GM18505 (cell line): ENCODE results near the gene JMJD1C.

Experiments used
- ATAC-seq: cut with Tn5 transposase; IDR thresholded peaks from one replicate; pipeline ENCODE4 v1.9.1; 2021; ENCODE audit not compliant: unreplicated experiment
- POLR2A ChIP-seq: IDR thresholded peaks from 4 replicates; pipeline ENCODE4 v1.6.1; 2011; ENCODE audit warnings: borderline replicate concordance; ENCODE audit not compliant: insufficient read depth, insufficient read length; ENCODE audit errors: extremely low read depth

Gene JMJD1C

DNA sequence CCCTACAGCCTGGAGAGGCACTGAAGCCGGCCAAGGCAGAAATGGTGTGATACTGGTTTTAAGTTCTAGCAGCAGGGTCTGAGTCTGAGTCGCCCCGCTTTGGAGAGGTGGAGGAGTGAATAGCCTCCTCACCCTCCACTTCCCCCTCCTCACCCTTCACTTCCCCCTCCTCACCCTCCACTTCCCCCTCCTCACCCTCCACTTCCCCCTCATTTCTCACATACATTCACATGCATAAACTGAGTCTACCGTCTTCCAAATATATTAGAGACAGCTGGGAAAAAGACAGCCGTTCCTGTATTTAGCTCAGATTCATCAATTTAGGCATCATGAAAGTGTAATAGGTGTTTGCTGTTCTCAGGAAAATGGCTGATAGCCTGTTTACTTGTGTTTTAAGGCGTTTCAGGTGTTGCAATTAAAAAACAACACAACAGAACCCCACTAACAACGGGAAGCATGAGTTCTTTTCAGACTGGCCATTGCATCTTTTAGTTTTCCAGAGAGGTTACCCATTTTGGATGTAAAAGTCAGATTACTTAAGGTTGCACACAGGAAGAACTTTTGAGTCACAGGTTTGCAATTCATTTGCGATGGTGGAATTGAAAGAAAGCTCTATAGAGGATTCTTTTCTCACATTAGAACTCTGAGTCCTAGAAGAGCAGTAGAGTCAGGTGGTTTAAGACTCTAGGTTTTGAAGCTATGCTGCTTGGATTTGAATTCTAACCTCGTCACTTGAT lies 331.8 kb downstream of the JMJD1C start:
- ATAC-seq, result no peak
- no peak for TF ChIP-seq POLR2A

DNA sequence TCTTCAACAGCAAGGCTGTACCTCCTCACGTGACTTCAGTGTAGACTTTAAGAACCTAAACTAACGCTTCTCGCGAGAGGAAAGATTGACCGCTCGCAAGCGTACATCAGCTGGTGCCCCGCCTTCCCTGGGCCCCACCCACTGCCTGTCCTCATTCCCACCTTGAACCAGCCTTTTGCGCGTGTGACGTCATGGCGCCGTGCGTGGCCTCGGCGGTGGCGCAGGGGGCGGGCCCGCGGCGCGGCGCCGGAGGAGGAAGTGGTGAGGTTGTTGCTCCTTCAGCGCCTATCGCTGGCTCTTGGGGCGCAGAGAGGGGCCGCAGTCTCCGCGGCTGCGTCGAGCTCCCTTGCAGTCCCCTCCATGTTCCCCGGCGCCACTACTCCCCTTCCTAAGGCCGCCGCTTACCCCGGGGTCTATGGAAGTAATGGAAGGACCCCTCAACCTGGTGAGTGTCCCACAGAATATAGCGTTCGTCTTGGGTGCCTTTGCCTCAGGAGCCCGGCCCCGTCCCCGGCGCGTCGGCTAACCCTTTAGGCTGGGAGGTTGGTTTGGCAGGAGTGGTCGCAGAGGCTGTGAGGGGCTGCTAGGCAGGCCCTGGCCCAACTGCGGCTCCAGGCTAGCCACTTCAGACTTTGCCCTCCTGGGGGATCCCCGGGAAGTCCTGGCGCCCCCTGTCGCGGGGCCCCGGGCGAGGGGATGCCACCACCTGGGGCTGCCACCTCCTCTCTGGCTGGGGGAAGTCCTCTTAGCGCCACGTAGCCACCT lies 332.5 kb downstream of the JMJD1C start, which contains the start of gene NRBF2:
NRBF2 (plus strand) TSS at position 273 of the 765 bp plus-strand sequence; CDS start at position 416, 143 bp downstream.
- peak; percentile 98 for TF ChIP-seq POLR2A
- peak; percentile 98 for ATAC-seq

DNA sequence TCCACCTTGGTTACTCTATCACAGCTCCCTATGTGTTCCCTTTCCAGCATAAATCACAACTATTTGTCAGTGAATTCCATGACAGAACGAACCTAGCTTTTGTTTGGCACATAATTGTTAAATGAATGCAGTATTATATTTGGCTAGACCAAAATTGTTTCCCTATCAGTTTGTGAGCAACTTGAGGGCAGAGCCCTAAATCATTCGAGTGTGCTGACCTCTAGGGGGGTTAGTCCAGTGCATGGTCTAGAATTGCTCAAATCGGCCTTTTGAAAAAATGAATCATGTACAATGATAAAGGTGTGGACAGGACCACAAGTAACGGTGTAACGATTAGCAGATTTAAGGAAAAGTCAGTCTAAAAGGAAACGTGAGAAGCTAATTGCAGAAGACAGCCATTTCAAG lies 333.1 kb downstream of the JMJD1C start:
- no peak for ATAC-seq
- TF ChIP-seq POLR2A, result no peak

DNA sequence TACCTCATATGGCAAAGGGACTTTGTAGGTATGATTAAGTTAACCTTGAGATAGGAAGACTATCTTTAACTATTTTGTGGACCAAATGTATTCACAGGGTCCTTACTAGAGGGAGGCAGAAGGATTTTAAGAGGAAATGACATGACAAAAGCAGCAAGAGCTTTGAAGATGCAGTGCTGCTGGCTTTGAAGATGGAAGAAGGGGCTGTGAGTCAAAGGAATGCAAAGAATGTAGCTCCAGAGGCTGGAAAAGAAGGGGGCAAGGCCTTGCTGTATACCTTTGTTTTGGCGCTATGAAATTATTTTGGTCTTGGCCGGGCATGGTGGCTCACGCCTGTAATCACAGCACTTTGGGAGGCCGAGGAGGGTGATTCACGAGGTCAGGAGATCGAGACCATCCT lies 335.9 kb downstream of the JMJD1C start:
- no peak for ATAC-seq
- no peak for TF ChIP-seq POLR2A

DNA sequence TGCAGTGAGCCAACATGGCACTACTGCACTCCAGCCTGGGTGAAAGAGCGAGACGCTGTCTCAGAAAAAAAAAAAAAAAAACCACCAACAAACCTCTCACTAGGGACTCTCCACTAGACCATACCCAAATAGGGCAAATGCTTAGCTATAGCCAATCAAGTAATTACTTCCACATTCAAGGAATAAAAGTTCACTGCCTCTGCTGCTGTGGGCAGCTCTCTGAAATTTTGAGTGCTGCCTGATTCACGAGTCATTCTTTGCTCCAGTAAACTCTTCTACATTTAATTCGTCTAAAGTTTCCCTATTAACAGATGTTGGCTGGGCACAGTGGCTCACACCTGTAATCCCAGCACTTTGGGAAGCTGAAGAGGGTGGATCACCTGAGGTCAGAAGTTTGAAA lies 337.3 kb downstream of the JMJD1C start:
- no peak for ATAC-seq
- TF ChIP-seq POLR2A, result no peak

DNA sequence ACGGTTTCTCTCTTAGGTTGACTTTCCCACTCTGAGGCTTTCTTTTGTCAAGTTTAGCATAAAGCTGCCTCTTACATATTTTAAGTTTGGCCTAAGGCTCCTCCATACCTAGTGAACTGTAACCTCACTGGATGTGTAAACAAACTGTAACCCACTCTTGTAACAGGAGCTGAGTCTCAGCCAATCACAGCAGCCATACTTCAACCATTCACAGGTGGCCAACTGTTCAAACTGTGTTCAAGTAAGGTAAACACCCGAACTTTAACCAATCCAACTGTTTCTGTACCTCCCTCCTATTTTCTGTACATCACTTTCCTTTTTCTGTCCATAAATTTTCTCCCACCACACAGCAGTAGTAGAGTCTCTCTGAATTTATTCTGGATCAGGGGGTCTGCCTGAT lies 340.3 kb downstream of the JMJD1C start:
- no peak for TF ChIP-seq POLR2A
- ATAC-seq, result no peak

DNA sequence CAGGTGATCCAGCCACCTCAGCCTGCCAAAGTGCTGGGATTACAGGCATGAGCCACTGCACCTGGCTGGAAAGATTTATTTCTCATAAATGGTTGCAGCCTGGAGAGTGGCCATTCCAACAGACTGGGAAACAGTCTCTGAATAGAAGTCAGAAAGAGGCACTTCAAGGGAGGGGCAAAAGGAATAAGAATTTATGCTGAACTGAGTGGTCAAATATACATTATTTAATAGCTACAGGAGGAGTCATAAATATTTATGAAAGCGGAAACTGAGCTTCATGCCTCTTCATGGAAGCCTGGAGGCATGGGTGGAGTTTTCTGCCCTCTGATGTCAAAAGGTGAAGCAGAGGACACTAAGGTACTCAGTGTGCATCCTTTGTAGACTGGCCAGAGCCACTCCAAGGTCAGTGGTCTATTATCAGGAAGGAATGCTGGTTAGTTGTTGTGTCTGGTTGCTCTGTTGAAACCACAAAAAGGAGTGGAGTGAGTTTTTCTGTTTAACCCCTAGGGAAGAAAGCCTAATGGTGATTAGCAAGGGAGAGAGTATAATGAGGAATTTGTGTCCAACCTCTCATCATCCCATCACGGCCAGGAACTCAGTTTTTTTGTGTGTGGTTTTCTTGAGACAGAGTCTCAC lies 341.9 kb downstream of the JMJD1C start:
- TF ChIP-seq POLR2A, result no peak
- no peak for ATAC-seq

DNA sequence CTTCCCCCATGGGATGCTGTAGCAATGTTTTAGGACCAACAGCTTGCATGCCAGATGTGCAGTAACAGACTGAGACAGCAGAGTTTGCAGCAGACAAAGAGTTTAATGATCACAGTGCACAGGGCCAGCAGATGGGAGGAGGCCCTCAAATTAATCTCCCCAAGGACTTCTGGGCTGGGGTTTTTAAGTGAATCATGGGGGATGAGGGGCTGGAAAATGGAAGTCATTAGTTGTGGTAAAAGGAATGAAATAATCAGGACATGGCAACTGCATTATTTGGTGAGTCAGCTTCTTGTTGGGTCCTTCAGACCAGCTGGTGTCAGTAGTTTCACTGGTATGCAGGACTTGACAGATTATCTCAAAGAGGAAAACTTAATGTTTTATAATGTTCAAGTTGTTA lies 345.2 kb downstream of the JMJD1C start:
- no peak for TF ChIP-seq POLR2A
- no peak for ATAC-seq

DNA sequence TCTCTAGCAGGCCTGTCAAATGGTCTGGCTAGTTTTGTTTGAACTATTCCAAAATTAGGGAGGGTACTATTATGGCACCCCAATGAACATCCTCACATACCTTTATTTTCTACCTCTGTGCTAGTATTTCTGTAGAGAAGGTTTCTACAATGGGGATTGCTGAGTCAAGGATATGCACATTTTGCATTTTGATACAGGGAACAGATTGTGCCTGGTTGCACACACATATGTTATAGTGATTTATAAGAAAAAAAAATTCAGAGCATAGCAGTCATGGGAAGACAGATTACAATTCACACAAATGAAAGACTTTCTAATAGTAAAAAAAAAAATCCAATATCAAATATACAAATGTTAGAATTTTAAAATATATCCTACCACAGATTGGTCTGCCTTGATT lies 346.7 kb downstream of the JMJD1C start:
- no peak for ATAC-seq
- no peak for TF ChIP-seq POLR2A
